Effector CD8-positive, alpha-beta T cell (primary cell): Measurements from ENCODE around the gene CIB4.

Source experiments
- DNase-seq: peaks from one replicate; lab custom pipeline; 2025; lab: John Stamatoyannopoulos, UW
- total RNA-seq, 4 experiments: gene quantifications; one replicate each; lab custom pipeline; 2026; lab: John Stamatoyannopoulos, UW

Gene CIB4
- 0 reads per million in 4 experiments for total RNA-seq

DNA sequence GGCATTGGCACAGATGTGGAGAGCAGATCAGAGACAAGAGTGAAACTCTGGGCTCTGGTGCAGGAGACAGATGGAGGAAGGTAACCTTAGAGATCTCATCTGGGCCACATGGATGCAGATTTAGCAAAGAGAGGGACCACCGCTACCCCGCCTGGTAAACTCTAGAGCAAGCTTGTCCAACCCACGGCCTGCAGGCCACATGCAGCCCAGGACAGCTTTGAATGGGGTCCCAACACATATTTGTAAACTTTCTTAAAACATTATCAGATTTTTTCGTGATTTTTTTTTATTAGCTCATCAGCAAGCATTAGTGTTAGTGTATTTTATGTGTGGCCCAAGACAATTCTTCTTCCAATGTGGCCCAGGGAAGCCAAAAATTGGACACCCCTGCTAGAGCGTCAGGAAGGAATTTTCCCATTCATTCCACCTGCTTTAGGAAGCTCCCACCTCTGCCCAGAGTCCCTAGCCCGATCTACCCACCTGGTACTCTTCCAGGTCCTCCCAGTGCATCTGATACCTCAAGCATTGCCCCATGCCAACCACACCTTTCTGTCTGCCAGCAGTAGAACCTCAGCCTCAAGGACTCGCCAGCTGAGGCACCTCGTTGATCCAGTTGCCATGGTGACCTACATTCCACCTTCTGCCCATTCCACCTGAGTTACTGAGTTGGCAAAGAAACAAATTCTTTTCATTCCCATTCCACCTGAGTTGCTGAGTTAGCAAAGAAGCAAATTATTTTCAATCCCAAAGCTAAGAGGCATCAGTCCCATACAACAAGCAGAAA, at the start of gene CIB4:
Gene CIB4 (minus strand): TSS at position 586 of the 784 bp plus-strand sequence. CDS start 52 bp downstream, at position 534.
- DNase-seq: no peak

DNA sequence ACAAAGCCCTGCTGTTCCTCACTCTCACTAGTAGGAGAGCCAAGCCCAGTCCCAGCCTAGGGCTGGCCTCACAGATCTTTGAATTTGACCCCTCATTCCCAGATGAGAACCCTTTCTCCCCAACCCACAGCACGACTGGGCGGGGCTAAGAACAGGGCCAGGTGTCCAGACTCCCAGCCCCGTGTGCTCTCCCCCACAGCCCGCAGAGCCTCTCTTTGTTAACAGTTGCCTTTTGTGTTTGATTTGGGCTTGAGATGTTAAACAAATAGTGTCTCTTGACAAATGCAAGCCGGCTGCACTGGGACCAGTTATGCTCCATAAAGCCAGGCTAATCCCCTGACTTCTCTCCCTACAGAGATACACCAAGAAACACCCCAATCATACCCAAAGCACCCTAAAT, 46.6 kb upstream of the CIB4 start:
- DNase-seq: no peak

DNA sequence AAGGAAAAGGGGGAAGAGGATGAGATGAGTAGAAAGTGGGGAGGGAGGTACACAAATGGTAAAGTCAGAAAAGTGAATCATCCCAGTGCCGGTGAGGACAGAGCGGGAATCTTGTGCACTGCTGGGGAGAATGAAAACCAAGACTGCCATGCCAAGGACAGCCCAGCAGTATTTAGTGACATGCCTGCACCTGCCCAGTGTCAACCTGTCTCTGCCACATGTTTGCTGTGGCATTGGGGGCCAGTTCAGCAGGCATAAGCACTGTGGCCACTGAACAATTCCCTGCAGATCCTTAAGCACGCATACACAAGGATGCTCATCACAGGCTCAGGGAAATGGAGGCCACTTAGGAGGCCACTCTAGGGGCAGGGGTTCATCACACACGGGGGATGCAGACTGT, 46.2 kb upstream of the CIB4 start:
- DNase-seq: no peak

DNA sequence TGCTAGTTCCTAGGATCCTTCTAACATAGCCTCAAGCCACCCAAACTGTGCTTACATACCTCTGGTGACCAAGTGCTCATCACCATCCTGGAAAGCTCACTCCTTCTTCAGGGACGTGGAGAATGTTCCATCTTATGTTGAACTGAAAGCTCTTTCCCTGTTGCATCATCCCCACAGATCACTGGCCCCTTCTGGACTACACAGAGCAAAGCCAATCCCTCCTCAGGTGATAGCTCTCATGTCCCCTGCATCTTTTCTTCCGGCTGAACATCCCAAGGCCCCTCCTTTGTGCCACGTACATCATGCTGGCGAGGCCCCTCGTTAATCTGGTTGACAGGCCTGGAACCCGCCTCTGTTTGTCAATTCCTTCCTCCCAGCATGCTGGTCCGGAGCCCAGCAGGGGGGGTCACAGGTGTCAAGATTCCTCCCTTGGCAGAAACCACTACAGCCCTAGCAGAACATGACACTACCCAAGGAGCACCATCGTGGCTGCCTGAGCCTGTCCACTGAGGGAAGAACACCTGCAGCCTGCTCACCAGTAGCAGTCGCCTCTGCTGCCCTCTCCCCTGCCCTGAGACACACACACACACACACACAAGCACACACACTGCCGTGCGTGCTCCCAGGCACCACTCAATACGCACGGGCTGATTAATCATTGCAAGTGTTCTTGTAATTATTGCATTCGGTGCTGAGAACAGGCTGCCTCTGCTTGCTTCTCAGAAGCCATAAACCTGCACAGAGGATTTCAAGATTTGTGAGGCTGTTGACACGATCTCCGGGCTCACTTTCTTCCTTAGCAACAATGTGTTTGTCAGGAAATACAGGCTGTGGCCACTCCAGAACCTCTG, 45.0 kb upstream of the CIB4 start:
- DNase-seq: no peak

DNA sequence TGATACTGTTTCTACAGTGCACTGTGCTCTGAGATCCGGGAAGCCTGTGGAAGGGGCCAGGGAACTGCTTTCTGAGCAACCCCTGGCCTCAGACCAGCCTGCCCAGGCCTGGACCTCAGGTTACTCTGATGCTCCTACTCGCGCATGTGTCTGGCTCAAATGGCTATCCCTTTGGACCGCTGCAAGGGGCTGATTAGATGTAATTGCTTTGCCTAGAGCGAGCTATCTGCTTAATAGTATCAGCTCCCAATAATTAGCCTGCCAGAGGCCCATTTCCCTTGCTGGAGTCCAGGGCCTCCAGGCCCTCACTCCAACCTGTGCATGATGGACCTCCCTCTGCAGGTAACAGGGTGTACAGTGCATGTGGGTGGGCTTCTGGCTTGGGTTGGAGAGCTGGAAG, 44.2 kb upstream of the CIB4 start:
- DNase-seq: no peak

DNA sequence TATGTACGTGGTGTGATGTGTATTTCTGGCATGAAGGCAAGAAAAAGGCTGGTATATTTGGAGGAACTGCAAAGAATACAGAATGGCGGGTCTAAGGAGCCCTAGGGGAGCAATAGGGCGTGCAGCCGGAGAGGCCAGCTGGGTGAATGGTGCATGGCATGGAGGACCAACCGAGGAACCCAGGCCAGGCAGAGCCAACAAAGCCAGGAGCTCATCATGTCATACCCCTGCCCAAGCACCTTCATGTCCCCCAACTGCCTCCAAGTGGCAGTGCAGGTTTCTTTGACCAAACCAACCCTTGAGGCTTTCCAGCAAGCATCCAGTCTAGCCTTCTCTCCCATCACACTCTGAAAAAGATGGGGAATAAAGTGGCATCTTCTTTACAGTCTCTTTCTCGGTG, 42.4 kb upstream of the CIB4 start:
- no peak for DNase-seq

DNA sequence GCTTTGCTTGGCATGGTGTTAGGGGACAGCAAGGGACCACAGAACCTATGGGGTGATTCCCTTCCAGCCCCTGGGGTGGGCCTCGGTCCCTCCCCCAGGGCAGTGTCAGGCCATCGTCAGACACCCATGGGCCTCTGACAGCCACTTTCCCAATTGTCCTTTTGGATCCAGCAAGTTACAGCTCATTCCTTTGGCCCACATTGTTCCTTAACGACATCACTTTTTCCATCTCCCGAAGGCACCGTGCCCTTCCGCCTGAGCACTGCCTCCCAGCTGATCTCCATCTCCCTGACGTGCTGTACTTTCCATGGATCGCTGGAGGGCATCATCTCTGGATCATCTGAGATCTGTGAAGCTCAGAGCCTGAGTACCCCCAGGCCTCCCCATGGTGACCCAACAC, 41.0 kb upstream of the CIB4 start:
- no peak for DNase-seq

DNA sequence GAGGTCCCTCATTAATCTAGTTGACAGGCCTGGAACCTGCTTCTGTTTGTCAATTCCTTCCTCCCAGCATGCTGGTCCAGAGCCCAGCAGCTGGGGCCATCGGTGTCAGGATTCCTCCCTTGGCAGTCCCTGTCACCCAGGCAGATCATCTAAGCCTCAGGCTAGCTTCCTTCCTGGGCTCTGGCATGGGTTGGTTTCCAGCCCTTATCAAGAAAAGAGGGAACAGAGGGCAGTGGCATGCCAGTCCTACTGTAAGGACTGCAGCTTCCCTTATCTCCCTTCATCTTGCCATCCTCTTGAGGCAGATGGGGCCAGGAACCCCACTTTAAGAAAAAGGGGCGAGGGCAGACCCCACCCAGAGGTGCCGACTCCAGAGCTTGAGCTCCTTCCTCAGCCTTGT, 40.5 kb upstream of the CIB4 start:
- DNase-seq: no peak

DNA sequence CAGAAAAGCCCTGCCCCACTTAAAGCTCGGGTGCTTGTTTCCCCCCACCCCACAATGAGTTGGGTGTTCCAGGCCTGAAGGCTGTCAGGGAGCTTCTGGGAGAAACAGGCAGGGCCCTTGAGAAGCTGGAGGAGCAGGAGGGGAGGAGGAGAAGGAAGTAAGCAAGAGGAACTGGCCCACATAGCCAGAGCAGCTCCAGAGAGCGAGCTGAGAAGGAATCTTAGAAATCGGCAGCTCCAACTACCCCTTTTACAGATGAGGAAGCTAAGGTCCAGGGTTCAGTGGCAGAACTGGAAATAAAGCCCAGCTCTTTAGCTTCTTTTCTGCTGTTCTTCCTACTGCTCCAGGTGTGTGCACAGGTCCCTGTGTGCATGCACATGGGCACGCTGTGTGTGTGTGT, 38.7 kb upstream of the CIB4 start:
- DNase-seq: no peak

DNA sequence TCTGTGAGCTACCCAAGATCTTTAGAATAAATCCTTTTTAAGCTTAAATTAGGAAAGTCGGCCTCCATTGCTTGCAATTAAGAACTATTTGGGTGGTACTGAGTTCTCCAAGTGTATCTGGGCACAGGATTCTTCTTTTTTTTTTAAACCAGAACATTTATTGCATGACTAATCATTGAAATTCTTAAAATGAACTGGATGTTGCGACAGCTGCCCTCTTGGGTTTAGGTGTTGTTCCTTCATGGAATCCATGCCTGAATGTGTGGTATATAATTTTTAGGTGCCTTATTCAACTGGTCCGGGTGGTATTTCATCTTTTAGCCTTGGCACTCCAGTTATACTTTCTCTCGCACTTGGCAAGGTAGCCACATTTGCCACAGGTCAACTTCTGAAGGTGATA, 36.9 kb upstream of the CIB4 start:
- no peak for DNase-seq

DNA sequence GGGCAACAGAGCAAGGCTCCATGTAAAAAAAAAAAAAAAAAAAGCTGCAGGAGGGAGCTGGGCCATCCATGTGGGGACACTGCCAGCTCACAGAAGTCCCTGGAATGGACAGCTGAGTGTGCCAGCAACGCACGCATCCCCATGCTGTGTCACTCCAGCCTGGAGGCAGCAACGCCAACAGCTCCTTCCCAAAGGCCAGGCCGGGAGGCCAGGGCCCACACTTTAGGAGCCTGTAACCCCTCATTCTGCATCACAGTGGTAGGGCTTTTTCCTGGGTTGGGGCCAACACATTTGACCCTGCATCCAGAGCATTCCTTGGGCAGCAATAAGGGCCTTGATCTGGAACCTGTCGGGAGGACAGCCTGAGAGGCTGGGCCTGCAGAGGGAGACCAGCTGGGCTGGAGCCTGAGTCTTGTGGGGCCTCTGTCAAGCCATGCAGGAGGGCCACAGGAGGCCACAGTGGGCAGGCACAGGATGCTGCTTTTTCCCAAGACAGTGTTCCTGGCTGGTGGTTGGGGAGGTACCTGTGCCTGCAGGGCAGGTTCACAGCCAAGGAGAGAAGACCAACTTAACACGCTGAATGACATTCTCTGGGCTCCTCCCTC, 34.6 kb upstream of the CIB4 start:
- no peak for DNase-seq

DNA sequence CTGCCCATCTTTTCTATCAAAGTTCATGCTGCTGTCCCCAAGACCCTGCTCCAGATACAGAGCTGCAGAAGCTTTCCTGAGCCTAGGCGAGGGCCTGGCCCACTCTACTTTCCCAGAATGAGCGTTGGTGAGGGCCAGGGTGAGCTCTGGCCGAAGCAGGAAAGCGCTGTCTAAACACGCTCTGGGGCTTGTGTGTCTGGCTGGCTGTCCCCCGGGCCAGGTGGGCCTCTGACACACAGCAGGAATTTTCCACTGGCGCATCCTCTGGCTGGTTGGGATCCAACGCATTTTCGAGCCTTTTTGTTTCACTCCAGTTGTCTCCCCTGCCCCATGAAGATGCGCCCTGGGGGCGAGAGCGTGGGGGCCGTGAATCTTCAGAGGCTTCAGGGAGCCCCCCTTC, 33.6 kb upstream of the CIB4 start:
- no peak for DNase-seq

DNA sequence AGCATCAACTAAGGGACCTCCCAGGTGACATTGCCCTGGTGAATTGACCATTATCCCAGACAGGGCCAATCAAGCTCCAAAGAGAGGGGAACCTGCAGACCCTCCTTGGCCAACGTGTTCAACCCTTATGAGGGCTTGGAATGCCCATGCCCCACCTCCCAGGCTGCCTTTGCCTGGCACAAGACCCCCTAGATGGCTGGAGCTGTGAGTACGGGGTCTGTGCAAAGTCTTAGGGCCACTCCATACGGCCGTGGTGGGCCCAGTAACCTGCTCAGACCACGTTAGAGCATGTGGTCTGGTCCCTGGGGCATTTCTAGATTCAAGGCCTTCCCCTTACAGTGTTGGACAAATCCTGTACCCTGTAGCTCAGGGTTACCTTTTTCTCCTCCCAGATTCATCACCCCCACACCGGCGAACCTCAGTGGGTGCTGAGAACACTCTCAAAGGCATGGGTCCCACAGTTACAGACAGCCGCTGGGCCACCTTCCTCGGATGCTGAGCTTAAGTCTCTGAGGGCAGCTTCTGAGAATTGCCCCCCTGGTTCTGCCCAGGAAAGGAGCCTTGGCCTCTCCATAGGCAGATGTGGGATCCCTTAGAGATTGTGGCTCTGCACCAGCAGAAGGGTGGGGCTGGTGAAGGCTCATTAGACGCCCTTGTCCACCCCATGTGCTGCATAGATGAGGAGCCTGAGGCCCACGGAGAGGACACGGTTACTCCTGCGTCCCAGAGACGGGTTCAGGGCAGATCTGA, 33.0 kb upstream of the CIB4 start:
- no peak for DNase-seq

DNA sequence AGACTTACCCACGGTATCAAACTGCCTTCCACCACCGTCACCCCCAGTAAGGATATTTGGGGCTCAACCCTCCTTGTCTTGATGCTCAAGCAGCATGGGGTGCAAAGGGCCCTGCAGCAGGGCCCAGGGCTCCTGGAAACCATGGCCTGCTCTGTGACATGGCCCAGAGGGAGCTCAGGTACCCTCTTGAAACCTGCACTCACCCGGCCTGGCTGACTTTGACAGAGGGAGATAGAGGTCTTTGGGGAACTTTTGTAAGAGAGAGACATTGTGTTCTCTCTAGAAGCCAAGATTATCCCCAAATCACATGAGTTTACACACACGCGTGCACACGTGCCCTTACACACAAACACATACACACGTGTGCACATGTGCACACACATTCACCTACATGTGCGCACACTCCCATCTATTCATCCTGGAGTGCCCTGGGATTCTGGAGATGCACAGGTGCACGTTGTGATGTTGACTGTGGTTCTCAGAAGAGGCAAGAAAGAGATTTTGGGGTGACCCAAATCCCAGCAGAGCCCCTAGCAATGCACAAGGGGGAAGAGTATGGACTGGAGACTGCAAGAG, 31.7 kb upstream of the CIB4 start:
- no peak for DNase-seq

DNA sequence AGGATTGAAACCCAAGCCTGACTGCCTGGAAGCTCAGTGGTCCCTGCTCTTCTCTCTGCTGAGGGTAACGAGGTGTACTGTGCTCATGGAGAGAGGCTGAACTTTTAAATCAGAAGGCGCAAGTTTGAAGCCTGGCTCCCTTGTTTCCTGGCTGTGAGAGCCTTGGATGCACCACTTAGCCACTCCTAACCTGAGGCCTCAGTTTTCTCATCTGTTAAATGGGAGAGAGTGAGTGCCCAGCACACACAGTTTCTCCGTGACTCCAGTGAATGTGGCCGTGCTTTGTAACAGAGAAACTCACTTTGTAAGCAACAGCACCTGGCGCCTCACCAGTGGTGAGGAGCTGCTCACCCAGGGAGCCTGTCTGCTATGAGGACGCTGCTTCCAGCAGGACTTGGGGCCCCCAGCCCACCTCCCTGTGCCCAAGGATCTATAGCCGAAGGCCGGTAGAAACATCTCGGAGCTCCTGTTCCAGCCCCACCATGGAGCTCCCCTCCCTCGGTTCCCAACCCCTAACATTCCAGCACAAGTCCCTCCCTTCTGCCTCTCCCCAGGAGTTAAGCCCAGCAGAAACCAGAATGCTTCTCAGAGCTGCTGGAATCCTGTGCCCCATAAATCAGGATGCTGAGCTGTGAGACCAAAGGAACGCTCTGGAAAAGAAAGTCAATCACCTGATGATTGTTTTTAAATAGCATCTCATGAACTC, 31.1 kb upstream of the CIB4 start:
- DNase-seq: no peak

DNA sequence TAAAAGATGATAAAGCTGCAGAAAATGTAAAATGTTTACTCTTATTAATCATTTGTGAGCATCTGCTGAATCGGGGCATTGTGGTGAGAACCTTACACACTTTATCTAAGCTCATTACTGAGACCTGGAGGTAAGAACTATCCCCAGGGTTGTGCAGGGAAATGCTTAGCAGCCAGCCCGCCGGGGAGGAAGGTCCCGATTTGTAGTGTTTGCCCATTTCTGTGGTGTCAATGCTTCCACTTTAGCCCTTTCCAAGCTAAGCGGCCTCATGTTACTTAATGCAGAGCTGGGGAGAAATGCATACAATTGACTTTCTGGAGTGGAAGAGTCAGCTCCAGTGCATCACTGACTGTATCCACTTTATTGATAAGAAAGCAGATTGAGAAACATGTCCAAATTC, 30.5 kb upstream of the CIB4 start:
- no peak for DNase-seq

DNA sequence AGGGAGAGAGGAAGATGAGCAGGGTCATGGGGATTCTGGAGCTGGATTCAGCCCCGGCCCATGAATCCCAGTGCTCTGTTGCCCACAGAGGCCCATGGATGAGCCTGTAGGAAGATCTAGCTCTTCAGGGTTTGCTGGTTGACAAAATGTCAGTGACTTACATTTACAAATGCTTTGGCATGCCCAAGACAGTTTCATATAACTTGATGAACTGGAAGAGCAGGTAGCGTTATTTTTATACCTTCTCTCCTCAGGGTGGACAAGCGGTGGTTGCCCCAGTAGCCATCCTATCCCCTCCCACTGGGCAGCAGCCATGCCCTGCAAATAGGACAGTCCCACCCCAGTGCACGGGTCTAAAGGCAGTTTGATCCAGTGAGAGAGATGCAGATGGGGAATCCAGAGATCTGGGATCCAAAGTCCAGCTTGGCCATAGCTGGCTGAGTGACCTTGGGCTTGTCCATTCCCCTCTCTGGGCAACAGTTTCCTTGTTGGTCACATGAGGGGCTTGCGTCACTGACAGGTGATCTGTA, 29.8 kb upstream of the CIB4 start:
- no peak for DNase-seq

DNA sequence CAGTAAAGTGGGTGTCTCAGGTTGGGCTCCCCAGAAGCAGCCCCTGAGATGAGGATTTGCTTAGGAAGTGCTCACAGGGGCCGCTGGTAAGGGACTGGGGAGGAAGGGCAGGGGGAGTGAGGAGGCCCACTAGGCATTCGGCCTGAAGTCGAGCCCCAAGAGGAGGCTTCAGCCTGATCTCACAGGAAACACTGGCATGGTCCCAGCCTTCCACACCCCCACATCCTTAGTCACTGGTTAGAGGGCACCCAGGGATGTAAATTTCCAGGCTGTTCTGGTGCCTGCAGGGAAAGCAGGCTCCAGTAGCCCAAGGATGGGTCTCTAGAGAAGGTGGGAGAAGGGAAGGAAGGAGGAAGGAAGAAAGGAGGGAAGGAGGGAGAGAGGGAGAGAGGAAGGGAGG, 29.0 kb upstream of the CIB4 start:
- no peak for DNase-seq

DNA sequence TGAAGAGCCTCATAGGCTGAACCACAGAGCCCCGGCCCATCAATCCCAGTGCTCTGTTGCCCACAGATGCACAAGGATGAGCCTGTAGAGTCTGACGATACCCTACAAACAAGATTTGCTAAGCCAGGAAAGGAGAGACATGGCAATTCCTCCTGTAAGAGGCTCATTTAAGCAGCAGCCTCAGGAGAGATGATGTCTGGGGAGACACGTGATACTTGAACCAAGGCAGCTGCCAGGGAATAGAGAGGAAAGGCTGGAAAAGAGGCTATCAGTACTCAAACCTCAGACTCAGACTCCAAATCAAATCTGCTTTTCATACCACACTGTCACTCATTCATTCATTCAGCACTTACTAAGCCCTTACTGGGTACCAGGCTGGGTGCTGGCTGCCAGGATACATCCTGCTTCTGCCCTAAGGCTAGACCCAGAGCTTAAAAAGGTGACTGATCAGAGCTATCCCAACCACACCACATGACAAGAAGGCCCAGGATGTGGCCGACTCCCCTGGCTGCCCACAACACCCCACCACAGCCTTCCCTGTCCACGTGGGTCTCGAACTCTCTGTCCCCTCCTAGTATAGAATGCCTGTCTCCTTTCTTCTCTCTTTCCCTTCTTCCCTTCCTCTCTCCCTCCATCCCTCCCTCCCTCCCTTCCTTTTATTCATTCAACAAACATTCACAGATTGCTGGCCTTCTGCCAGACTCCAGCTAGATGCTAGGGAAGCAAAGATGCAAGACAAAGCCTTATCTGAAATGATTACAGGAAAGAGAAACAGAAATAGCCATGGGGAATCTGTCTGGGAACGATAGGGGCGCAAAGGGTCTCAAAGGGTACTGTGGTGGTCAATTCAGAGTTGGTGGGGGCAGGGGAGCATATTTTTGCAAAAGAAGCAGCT, 27.9 kb upstream of the CIB4 start:
- DNase-seq: no peak

DNA sequence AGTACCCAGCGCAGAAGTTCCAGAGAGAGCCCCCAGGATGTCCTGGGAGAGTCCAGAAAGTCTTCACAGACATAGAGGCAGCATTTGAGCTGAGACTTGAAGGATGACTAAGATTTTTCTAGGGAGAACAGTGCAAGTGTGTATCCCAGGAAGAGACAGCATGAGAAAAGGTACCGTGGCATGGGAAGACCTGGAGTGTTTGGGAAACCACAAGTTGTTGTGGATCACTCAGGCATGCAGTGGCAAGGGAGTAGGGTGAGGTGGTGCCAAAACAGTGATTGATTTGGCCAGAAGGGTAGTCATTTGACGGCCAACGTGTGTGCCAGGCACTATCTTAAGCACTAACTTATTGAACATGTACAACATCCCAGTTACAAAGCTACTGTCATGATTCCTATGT, 26.9 kb upstream of the CIB4 start:
- DNase-seq: no peak
